ENCODE results near the gene SPATS2L. TPM values are rescaled to one million over a fixed set of nuclear protein-coding genes. Genes with fewer than 3 reads are reported as not detected.

Gene SPATS2L
- polyA plus RNA-seq, 3 donors = 129 to 143 (median 132) TPM

- no peak for DNase-seq (ENCODE audit: extremely low read depth in 1 of 11, low read depth in 9 of 11, low spot score in 4 of 11)
Measured at GRCh38 chr2:200380833-200381542, 74.5 kb downstream of the SPATS2L start.

- DNase-seq (ENCODE audit: extremely low read depth in 1 of 11, low read depth in 9 of 11, low spot score in 4 of 11) = no peak
Measured at GRCh38 chr2:200382874-200383273, 76.4 kb downstream of the SPATS2L start.

GRCh38 chr2:200383380-200384110 is 77.1 kb downstream of the SPATS2L start:
- no peak for DNase-seq (ENCODE audit: extremely low read depth in 1 of 11, low read depth in 9 of 11, low spot score in 4 of 11)

- DNase-seq (ENCODE audit: extremely low read depth in 1 of 11, low read depth in 9 of 11, low spot score in 4 of 11) = no peak
Measured at GRCh38 chr2:200385063-200385635, 78.7 kb downstream of the SPATS2L start.

GRCh38 chr2:200393191-200393590 is 86.7 kb downstream of the SPATS2L start:
- no peak for DNase-seq (ENCODE audit: extremely low read depth in 1 of 11, low read depth in 9 of 11, low spot score in 4 of 11)

GRCh38 chr2:200394045-200394444 is 87.6 kb downstream of the SPATS2L start:
- DNase-seq (ENCODE audit: extremely low read depth in 1 of 11, low read depth in 9 of 11, low spot score in 4 of 11) = no peak

- DNase-seq (ENCODE audit: extremely low read depth in 1 of 11, low read depth in 9 of 11, low spot score in 4 of 11) = peak in 2 of 11 donors; percentile 39 to 41
Measured at GRCh38 chr2:200396781-200397242, 90.3 kb downstream of the SPATS2L start.

- DNase-seq (ENCODE audit: extremely low read depth in 1 of 11, low read depth in 9 of 11, low spot score in 4 of 11) = no peak
Measured at GRCh38 chr2:200397785-200398184, 91.3 kb downstream of the SPATS2L start.

- DNase-seq (ENCODE audit: extremely low read depth in 1 of 11, low read depth in 9 of 11, low spot score in 4 of 11) = no peak
Measured at GRCh38 chr2:200399046-200399445, 92.6 kb downstream of the SPATS2L start.

GRCh38 chr2:200399636-200400035 is 93.1 kb downstream of the SPATS2L start:
- no peak for DNase-seq (ENCODE audit: extremely low read depth in 1 of 11, low read depth in 9 of 11, low spot score in 4 of 11)

- DNase-seq (ENCODE audit: extremely low read depth in 1 of 11, low read depth in 9 of 11, low spot score in 4 of 11) = no peak
Measured at GRCh38 chr2:200403814-200404213, 97.3 kb downstream of the SPATS2L start.

GRCh38 chr2:200404615-200405014 is 98.1 kb downstream of the SPATS2L start:
- no peak for DNase-seq (ENCODE audit: extremely low read depth in 1 of 11, low read depth in 9 of 11, low spot score in 4 of 11)

GRCh38 chr2:200405599-200406298 is 99.3 kb downstream of the SPATS2L start:
- DNase-seq (ENCODE audit: extremely low read depth in 1 of 11, low read depth in 9 of 11, low spot score in 4 of 11) = no peak

- DNase-seq (ENCODE audit: extremely low read depth in 1 of 11, low read depth in 9 of 11, low spot score in 4 of 11) = no peak
Measured at GRCh38 chr2:200406379-200406778, 99.9 kb downstream of the SPATS2L start.

GRCh38 chr2:200408428-200409316 is 102.2 kb downstream of the SPATS2L start:
- no peak for DNase-seq (ENCODE audit: extremely low read depth in 1 of 11, low read depth in 9 of 11, low spot score in 4 of 11)

- DNase-seq (ENCODE audit: extremely low read depth in 1 of 11, low read depth in 9 of 11, low spot score in 4 of 11) = no peak
Measured at GRCh38 chr2:200411831-200412230, 105.3 kb downstream of the SPATS2L start.

- DNase-seq (ENCODE audit: extremely low read depth in 1 of 11, low read depth in 9 of 11, low spot score in 4 of 11) = no peak
Measured at GRCh38 chr2:200414367-200414766, 107.9 kb downstream of the SPATS2L start.

GRCh38 chr2:200415455-200415854 is 109.0 kb downstream of the SPATS2L start:
- DNase-seq (ENCODE audit: extremely low read depth in 1 of 11, low read depth in 9 of 11, low spot score in 4 of 11) = no peak

GRCh38 chr2:200416878-200417277 is 110.4 kb downstream of the SPATS2L start:
- DNase-seq (ENCODE audit: extremely low read depth in 1 of 11, low read depth in 9 of 11, low spot score in 4 of 11) = no peak

Data from renal cortex interstitium (tissue), 11 donors.